ES-I3 (cell line): Measurements from ENCODE around the gene MRPL52.
"Not testable (repeated sequence)": the region's sequence is repeated elsewhere in the genome, so short reads cannot be mapped to it uniquely, and the experiment has no call there.

Source experiments
- H3K36me3 ChIP-seq: 2 replicates; pipeline ENCODE4 v1.6.1; 2013; ENCODE audit warnings: mild to moderate bottlenecking, low read length, control low read depth, moderate library complexity; ENCODE audit not compliant: insufficient read depth
- H3K4me1 ChIP-seq: 2 replicates; pipeline ENCODE4 v1.6.1; 2013; ENCODE audit warnings: mild to moderate bottlenecking, control low read depth, low read length; ENCODE audit not compliant: insufficient read depth
- H3K9ac ChIP-seq: 2 replicates; pipeline ENCODE4 v1.6.1; 2013; ENCODE audit warnings: low read depth, mild to moderate bottlenecking, low read length, moderate library complexity
- H3K9me3 ChIP-seq: 2 replicates; pipeline ENCODE4 v1.6.1; 2013; ENCODE audit warnings: mild to moderate bottlenecking, low read length, moderate library complexity; ENCODE audit not compliant: control insufficient read depth, insufficient read depth

Gene MRPL52

GRCh38 chr14:22849212-22849819, 19.6 kb downstream of the MRPL52 start:
- no peak overlapping the region; the same call in 1 of the 2 replicates for H3K9ac ChIP-seq
- peaks cover 23% of the 10 kb centered on the region for H3K4me1 ChIP-seq
- H3K36me3 ChIP-seq, result peaks cover 7% of the 10 kb centered on the region; the same call in 1 of the 2 replicates
- no peaks in the 10 kb centered on the region for H3K9me3 ChIP-seq

GRCh38 chr14:22850944-22851764, 21.5 kb downstream of the MRPL52 start:
- no peaks in the 10 kb centered on the region for H3K9me3 ChIP-seq
- no peaks in the 10 kb centered on the region for H3K36me3 ChIP-seq
- H3K9ac ChIP-seq, result no peak overlapping the region
- peaks cover 23% of the 10 kb centered on the region for H3K4me1 ChIP-seq

GRCh38 chr14:22852178-22852577, 22.5 kb downstream of the MRPL52 start:
- not testable (repeated sequence) for H3K9ac ChIP-seq, H3K9me3 ChIP-seq, H3K36me3 ChIP-seq
- peaks cover 23% of the 10 kb centered on the region for H3K4me1 ChIP-seq

GRCh38 chr14:22852599-22852939, 22.9 kb downstream of the MRPL52 start:
- Histone ChIP-seq H3K4me1 (peaks cover 23% of the 10 kb centered on the region), H3K36me3 (no peaks in the 10 kb centered on the region), H3K9ac (no peak overlapping the region), H3K9me3 (no peaks in the 10 kb centered on the region)

GRCh38 chr14:22852940-22853767, 23.5 kb downstream of the MRPL52 start:
- peak overlapping the region; percentile 56 for H3K9ac ChIP-seq
- H3K9me3 ChIP-seq, result no peaks in the 10 kb centered on the region
- H3K36me3 ChIP-seq, result no peaks in the 10 kb centered on the region
- H3K4me1 ChIP-seq, result peaks cover 19% of the 10 kb centered on the region

- H3K9me3 ChIP-seq, H3K9ac ChIP-seq, H3K4me1 ChIP-seq, H3K36me3 ChIP-seq: not testable (repeated sequence)
Measured at GRCh38 chr14:22854296-22854695, 24.6 kb downstream of the MRPL52 start.

GRCh38 chr14:22854963-22855724, 25.5 kb downstream of the MRPL52 start:
- Histone ChIP-seq H3K9ac (no peak overlapping the region), H3K9me3 (no peaks in the 10 kb centered on the region), H3K36me3 (no peaks in the 10 kb centered on the region), H3K4me1 (peaks cover 6% of the 10 kb centered on the region; the same call in 1 of the 2 replicates)

- Histone ChIP-seq H3K9me3 (no peaks in the 10 kb centered on the region), H3K36me3 (no peaks in the 10 kb centered on the region), H3K9ac (no peak overlapping the region), H3K4me1 (peaks cover 6% of the 10 kb centered on the region; the same call in 1 of the 2 replicates)
Measured at GRCh38 chr14:22856428-22856827, 26.7 kb downstream of the MRPL52 start.

- H3K4me1 ChIP-seq, result not testable (repeated sequence)
Measured at GRCh38 chr14:22860377-22860776, 30.7 kb downstream of the MRPL52 start.

GRCh38 chr14:22861651-22862050, 32.0 kb downstream of the MRPL52 start:
- Histone ChIP-seq H3K4me1 (no peaks in the 10 kb centered on the region; the same call in 1 of the 2 replicates), H3K9me3 (no peaks in the 10 kb centered on the region)

More at GRCh38 chr14:22860377-22860776, 30.7 kb downstream of the MRPL52 start:
- not testable (repeated sequence) for H3K9ac ChIP-seq, H3K36me3 ChIP-seq, H3K9me3 ChIP-seq

GRCh38 chr14:22864979-22865378, 35.3 kb downstream of the MRPL52 start:
- Histone ChIP-seq H3K9ac (no peak overlapping the region), H3K36me3 (no peaks in the 10 kb centered on the region), H3K9me3 (no peaks in the 10 kb centered on the region), H3K4me1 (no peaks in the 10 kb centered on the region; the same call in 1 of the 2 replicates)

More at GRCh38 chr14:22861651-22862050, 32.0 kb downstream of the MRPL52 start:
- no peak overlapping the region for H3K9ac ChIP-seq
- no peaks in the 10 kb centered on the region for H3K36me3 ChIP-seq

GRCh38 chr14:22865424-22866405, 36.0 kb downstream of the MRPL52 start:
- Histone ChIP-seq H3K4me1 (no peaks in the 10 kb centered on the region; the same call in 1 of the 2 replicates), H3K9me3 (no peaks in the 10 kb centered on the region), H3K9ac (no peak overlapping the region), H3K36me3 (no peaks in the 10 kb centered on the region)

- Histone ChIP-seq H3K36me3 (no peaks in the 10 kb centered on the region), H3K9ac (no peak overlapping the region), H3K9me3 (no peaks in the 10 kb centered on the region)
Measured at GRCh38 chr14:22866874-22867273, 37.2 kb downstream of the MRPL52 start.

More at GRCh38 chr14:22866874-22867273, 37.2 kb downstream of the MRPL52 start:
- no peaks in the 10 kb centered on the region; the same call in 1 of the 2 replicates for H3K4me1 ChIP-seq
